GM18867 (cell line): ENCODE results near the gene HPS3.
"Not testable (repeated sequence)": the region's sequence is repeated elsewhere in the genome, so short reads cannot be mapped to it uniquely, and the experiment has no call there.

Experiments
- ATAC-seq: cut with Tn5 transposase; IDR thresholded peaks from one replicate; pipeline ENCODE4 v1.9.1; 2021; ENCODE audit warnings: mild to moderate bottlenecking, moderate library complexity; ENCODE audit not compliant: unreplicated experiment

Gene HPS3

DNA sequence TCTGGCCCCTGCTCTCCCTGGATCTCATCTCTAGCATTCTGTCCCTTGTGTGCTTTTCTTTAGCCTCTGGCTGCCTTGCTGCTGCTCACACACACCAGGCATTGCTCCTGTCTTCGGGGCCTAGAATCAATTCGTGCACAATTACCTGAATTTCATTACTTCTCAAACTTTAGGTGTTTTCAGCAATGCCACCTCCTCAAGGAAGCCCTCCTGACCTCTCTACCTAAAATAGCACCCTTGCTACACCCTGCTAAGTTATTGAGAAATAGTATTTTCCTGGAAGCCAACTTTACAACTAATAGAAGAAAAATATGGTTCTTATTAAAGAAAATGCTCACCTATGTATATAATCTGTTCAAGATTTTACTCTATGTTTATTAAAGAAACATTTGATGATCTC lies 51.7 kb downstream of the HPS3 start:
- no peak for ATAC-seq

DNA sequence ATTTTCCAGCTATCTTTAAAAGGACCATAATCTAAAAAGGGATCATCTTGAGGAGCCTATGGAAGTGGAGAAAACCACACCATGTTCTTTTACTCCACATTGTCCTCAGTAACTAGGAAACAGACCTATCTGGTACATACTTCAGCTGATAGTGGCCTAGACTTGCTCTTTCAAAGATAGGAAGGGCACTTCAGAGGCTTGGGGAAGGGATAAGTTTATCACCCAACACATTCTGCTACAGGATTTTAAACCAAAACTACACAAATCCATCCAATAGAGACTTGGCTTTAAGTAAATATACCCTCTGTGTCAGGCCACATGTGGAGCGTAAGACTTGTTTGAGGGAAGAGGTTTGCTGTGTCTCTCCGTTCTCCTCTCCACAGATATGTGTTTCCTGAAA lies 56.8 kb downstream of the HPS3 start:
- no peak for ATAC-seq

DNA sequence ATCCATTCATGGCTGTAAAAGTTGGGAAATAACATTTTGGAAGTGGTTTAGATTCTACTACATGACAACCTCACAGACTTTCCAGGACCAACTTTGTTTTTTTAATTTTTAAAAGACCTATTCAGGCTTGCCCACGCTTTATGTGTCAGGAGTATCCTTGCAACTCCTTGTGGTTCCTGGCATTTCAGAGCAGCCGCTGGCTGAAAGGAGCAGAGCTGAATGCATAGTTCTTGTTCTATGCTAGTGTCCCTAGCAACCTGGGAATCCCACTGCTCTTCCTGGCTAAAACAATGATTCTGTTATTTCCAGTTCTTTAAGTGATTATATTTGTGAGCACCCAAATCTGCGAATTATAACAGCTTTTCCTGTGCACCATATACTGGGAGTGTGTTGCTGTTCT lies 57.3 kb downstream of the HPS3 start:
- ATAC-seq, result no peak

DNA sequence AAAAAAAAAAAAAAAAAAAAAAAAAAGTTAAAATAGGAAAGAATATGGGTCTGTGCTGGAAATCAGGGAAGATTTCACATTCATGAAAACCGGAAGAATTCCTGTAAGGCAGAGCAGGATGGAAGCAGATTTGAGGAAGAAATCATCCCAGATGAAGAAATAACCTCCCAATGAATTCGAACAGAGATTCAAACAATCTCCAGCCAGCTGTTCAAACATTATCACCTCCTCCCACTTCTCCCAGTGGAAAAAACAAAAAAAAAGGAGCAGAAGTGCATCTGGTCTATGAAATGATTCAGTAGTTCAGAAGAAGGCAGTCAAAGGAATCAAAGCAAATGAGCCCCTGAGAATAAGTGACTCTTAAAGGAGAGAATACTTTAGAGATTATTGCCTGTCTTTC lies 59.1 kb downstream of the HPS3 start:
- ATAC-seq, result no peak

DNA sequence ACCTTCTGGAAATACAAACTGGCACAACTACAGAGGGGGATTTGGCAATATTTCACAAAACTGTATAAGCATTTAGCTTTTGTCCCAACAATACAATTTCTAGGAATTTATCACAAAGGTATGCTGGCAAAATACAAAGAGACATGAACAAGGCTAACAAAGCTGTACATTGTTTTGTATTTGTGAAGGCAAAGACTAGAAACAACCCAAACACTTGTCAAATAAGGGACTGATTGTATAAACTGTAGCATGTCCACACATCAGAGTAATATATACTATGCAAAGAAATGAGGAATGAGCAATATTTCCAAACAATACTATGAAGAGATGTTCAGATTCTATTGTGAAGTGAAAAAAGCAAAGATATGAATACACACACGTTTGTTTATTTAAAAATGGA lies 65.8 kb downstream of the HPS3 start:
- no peak for ATAC-seq

DNA sequence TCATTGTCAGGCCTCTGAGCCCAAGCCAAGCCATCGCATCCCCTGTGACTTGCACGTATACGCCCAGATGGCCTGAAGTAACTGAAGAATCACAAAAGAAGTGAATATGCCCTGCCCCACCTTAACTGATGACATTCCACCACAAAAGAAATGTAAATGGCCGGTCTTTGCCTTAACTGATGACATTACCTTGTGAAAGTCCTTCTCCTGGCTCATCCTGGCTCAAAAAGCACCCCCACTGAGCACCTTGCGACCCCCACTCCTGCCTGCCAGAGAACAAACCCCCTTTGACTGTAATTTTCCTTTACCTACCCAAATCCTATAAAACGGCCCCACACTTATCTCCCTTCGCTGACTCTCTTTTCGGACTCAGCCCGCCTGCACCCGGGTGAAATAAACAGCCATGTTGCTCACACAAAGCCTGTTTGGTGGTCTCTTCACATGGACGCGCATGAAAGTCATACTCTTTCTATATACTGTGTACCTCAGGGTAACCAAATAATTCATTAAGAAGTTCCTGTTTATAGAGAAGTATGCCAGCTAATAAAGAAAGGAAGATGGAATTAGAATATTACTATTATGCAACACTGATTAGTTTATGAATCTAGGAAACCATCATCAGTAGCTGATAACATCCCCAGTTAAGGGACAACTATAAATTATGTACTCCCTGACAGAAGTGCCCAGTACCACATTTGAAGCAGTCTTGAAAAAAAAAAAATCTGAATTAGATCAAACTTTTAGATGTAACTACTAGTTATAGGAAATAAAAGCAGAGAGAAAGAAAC lies 67.6 kb downstream of the HPS3 start:
- ATAC-seq, result not testable (repeated sequence)

DNA sequence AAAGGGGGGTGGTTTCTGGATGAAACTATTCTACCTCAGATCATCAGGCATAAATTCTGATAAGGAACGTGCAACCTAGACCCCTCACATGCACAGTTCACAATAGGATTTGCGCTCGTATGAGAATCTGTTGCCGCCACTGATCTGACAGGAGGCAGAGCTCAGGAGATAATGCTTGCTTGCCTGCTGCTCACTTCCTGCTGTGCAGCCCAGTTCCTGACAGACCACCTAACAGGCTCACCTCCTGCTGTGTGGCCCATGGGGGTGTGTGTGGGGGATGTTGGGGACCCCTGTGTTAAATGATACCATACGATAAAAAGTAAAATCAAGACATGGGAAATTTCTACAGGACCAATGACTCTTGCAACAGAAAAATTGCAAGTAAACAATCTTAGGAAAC lies 68.2 kb downstream of the HPS3 start:
- ATAC-seq, result no peak

- no peak for ATAC-seq
These were observed 69.2 kb downstream of the HPS3 start for GRCh38 chr3:149198611-149199010.

- ATAC-seq, result no peak
These were observed 70.0 kb downstream of the HPS3 start for GRCh38 chr3:149199474-149199873.

DNA sequence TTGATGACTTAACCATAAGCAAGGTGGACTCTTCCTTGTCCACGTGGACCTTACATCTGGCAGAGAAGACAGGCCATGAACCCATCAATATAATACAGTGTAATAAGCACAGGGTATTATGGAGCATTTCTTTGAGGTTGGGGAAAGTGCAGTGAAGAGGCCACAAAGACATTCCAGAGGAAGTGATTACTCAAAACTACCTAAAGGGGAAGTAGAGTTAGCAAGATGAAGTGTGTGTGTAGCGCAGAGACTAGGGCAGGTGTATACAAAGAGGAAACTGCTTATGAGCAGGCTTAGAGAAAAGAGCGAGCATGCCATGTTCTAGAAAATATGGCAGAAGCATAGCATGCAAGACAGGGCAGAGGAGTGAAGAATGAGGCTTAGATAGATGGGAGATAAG lies 74.3 kb downstream of the HPS3 start:
- ATAC-seq, result peak; percentile 97

DNA sequence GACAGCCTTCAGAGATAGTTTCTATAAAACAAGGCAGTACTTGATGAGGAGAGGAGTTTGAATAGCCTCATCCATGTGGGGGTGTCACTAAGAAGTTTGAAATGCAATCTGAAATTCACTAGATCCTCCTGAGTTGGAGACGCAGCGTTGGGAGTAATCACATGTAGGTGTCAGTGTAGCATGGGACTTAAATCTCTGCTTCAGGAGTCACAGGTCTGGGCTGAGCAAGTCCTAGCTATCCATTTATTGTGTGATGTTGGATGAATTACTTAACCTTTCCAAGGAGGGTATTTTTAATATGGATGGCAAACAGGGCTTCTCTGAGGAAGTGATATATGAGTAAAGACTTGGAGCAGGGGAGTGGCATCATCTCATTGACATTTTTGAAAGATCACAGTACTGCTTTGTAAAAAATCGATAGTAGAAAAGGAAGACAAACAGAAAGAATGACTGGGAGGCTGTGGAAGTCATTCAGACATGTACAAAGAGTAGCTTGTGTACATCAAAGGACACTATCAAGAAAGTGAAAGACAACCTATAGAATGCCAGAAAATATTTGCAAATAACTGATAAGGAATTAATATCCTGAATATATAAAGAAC lies 75.1 kb downstream of the HPS3 start:
- no peak for ATAC-seq

DNA sequence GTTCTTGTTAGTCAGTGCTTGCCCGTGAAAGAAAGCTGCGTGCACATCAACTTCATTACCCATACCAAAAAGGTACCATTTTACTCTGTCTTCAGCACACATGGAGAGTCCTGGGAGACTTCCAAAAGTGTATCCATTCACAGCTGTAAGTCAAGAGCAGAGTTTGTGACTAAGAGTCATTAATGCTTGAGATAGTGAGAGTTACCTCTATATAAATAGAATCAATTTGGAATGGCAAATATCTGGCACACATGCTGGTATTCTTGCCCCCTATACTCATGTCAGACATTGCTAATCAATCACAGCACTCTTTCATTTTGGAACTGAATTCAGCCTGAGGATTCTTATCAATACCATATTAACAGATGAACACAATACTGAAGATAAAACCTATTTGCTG lies 78.0 kb downstream of the HPS3 start:
- ATAC-seq, result no peak

GRCh38 chr3:149209431-149209830 lies 80.0 kb downstream of the HPS3 start:
- no peak for ATAC-seq

- no peak for ATAC-seq
These were observed 82.9 kb downstream of the HPS3 start for GRCh38 chr3:149212386-149212785.

DNA sequence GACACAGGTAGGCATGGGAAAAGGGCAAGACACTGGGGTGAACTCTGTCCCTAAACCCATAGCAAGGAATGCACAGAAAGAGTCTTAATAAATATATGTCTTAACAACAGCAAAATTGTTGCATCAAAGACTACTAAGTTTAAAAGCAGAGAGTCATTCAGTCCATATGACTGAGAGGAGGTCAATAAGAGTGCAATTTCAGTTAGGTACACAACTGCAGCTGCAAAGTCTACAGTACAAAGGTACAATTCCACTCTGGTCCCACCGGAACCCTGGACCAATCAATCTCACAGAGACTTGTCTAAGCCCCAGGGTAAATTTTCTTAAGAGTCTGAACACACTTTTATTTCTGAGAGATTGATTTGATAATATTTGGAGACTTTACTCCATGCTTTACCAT lies 85.3 kb downstream of the HPS3 start:
- no peak for ATAC-seq

GRCh38 chr3:149215515-149215914 lies 86.1 kb downstream of the HPS3 start:
- ATAC-seq, result no peak

DNA sequence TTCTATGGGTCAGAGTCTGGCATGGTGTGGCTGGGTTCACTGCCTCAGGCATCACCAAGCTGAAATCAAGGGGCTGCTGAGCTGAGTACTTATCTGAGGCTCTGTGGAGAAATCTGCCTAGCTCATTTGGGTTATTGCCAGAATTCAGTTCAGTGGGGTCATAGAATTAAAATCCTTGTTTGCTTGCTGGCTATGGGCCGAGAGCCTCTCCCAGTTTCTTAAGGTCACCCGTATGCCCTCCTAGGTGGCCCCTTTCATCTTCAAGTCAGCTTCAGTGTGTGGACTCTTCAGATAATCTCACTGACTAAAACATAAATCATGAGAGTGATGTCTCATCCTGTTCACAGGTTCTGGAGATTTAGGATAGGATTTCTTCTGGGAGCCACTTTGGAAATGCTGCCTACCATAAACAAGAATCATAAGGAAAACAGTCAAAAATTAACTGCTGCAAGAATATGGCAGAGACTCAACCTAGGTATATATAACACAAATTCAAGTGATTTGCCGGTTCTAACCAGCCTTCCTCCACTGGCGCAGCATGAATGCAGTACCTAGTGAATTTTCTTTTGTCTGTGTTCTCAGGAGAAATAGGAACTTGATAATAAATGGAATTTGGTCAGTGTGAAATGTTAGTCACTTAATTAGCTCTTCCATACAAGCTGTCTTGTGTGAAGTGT lies 86.9 kb downstream of the HPS3 start:
- no peak for ATAC-seq

- no peak for ATAC-seq
These were observed 87.9 kb downstream of the HPS3 start for GRCh38 chr3:149217347-149217746.

DNA sequence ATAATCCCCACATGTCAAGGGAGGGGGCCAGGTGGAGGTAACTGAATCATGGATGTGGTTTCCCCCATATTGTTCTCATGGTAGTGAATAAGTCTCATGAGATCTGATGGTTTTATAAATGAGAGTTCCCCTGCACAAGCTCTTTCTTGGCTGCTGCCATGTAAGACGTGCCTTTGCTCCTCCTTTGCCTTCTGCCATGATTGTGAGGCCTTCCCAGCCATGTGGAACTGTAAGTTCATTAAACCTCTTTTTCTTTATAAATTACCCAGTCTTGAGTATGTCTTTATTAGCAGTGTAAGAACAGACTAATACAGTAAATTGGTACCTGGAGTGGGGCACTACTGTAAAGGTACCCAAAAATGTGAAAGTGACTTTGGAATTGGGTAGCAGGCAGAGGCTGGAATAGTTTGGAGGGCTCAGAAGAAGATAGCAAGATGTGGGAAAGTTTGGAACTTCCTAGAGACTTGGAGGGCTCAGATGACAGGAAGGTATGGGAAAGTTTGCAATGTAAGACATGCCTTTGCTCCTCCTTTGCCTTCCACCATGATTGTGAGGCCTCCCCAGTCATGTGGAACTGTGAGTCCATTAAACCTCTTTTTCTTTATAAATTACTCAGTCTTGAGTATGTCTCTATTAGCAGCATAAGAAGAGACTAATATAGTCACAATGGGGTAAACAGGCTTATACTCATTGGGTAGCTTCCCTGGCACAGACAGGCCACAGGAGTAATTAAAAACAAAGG lies 90.1 kb downstream of the HPS3 start:
- ATAC-seq, result not testable (repeated sequence)

- ATAC-seq, result no peak
These were observed 92.5 kb downstream of the HPS3 start, which contains the start of gene CP for GRCh38 chr3:149221783-149222517. CP (minus strand) TSS chr3:149221829; CDS start chr3:149221792, 37 bp downstream.
